ENCODE results near the gene ENTPD3. TPM values are rescaled to one million over a fixed set of nuclear protein-coding genes. Genes with fewer than 3 reads are reported as not detected.

Gene ENTPD3
- total and polyA plus RNA-seq, 8 donors = 0.93 to 3.8 (median 2.5) TPM; not detected in 4

DNA sequence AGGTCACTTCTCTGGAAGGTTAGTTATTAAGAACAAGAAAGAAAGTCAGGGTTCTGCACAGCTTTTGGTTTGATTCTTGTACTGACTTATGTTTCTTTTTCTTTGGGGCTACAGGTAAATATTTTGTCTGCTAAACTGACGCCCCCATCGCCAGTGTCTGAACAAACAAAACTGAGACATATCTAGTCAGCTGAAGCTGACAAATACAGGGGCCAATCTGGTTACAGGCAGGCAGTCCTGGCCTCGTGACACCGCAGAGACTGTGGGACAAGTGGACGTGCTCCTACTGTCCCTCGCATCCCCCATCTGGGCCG is 65.5 kb downstream of the ENTPD3 start:
- WGBS, 5 donors = 0 to 4% (median 0%) methylated on average over 6 to 7 of the region's 7 CpGs
- intact Hi-C loops (cut with DNase I; ENCODE audit: low total_unique reads) = no loop called here

DNA sequence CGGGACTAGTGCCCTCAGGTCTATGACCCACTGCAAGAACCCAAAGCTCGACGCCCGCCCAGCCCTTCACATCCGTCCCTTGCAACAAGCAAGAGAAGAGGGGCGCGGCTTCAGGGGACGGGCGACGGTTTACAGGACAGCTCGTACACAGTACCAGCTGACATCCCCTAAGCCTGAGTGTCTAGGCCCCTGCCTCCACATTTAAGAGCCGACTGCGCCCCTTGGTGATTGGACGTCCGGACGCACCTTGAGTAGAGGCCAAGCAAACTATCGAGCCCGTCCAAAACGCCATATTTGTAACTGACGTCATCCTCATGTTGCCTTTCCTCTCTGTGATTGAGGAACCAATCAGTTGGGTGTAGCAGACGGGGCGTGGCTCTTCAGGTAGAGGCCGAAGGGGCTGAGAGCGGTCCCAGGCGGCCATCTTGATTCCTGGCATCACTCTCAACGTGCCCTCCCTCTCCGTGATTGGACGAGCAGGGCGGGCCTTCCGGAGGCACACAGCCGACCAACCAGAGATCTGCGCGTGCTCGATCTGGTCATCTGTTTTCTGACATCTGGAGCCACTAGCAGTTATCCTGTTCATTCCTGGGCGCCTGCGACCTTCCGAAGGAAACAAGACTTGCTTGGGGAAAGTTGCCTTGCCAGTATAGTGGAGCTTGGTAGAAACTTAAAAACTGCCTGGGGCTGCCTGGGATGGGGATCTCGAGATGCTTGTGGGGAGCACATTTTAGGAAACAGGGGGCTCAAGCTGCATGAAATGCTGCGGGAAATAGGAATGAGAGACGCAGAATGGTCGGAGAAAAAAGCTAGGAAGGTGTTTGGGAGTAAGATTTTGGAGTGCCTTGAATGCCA is 66.1 kb downstream of the ENTPD3 start:
- peak; percentile 98 to 100 for DNase-seq
- TF ChIP-seq POLR2A (IDR thresholded peaks at IDR 0.05) (peak in 1 of 4 donors; percentile 12), POLR2AphosphoS5 (IDR thresholded peaks at IDR 0.05) (peak; percentile 78 to 92 (median 91)), EP300 (IDR thresholded peaks at IDR 0.05) (no peak)
- H3K4me3 ChIP-seq = peak overlapping the region; percentile 53 to 76 (median 58)
- H3K9me3 ChIP-seq = no peaks in the 10 kb centered on the region
- peaks cover 17 to 39% (median 32%) of the 10 kb centered on the region in 4 donors for H3K4me1 ChIP-seq
- peaks cover 0 to 15% (median 10%) of the 10 kb centered on the region in 4 donors for H3K36me3 ChIP-seq
- H3K27me3 ChIP-seq = no peaks in the 10 kb centered on the region
- 0 to 1% (median 0%) methylated on average over 34 to 41 of the region's 41 CpGs for WGBS, 5 donors
- intact Hi-C loops (cut with DNase I; ENCODE audit: low total_unique reads) = no loop called here
- peak overlapping the region; percentile 83 to 95 (median 92) for H3K27ac ChIP-seq

More for the DNA sequence above, 65.5 kb downstream of the ENTPD3 start:
- DNase-seq = no peak
- no peaks in the 10 kb centered on the region for H3K27me3 ChIP-seq
- H3K4me3 ChIP-seq = peak overlapping the region; percentile 53 to 76 (median 58)
- no peak for TF ChIP-seq EP300 (IDR thresholded peaks at IDR 0.05)
- no peak for TF ChIP-seq POLR2AphosphoS5 (IDR thresholded peaks at IDR 0.05)
- TF ChIP-seq, protein P1, sequence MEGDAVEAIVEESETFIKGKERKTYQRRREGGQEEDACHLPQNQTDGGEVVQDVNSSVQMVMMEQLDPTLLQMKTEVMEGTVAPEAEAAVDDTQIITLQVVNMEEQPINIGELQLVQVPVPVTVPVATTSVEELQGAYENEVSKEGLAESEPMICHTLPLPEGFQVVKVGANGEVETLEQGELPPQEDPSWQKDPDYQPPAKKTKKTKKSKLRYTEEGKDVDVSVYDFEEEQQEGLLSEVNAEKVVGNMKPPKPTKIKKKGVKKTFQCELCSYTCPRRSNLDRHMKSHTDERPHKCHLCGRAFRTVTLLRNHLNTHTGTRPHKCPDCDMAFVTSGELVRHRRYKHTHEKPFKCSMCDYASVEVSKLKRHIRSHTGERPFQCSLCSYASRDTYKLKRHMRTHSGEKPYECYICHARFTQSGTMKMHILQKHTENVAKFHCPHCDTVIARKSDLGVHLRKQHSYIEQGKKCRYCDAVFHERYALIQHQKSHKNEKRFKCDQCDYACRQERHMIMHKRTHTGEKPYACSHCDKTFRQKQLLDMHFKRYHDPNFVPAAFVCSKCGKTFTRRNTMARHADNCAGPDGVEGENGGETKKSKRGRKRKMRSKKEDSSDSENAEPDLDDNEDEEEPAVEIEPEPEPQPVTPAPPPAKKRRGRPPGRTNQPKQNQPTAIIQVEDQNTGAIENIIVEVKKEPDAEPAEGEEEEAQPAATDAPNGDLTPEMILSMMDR (IDR thresholded peaks at IDR 0.05) = no peak
- TF ChIP-seq POLR2A (IDR thresholded peaks at IDR 0.05) = no peak
- no peaks in the 10 kb centered on the region for H3K9me3 ChIP-seq
- H3K27ac ChIP-seq = peak overlapping the region; percentile 83 to 95 (median 92)
- peaks cover 16 to 33% (median 28%) of the 10 kb centered on the region in 4 donors for H3K4me1 ChIP-seq
- peaks cover 0 to 14% (median 9%) of the 10 kb centered on the region in 4 donors for H3K36me3 ChIP-seq

- intact Hi-C loops (cut with DNase I; ENCODE audit: low total_unique reads) = no loop called here
- 26 to 33% (median 28%) methylated on average over 6 of the region's 6 CpGs for WGBS, 5 donors
Measured at GRCh38 chr3:40453933-40454332, 66.9 kb downstream of the ENTPD3 start.

DNA sequence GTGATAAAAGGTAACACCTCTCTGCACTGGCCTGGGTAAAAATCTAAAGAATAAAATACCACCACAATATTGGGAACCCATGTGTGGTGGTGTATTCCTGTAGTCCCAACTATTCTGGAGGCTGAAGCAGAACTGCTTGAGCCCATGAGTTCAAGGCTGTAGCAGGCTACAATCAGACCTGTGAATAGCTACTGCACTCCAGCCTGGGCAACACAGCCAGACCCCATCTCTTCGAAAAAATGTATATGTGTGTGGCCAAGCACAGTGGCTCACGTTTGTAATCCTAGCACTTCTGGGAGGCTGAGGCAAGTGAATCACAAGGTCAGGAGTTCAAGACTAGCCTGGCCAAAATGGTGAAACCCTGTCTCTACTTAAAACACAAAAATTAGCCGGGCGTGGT is 68.3 kb downstream of the ENTPD3 start:
- Histone ChIP-seq H3K9me3 (no peaks in the 10 kb centered on the region), H3K4me3 (no peak overlapping the region), H3K36me3 (peaks cover 13 to 30% (median 27%) of the 10 kb centered on the region in 4 donors), H3K27ac (no peak overlapping the region), H3K27me3 (no peaks in the 10 kb centered on the region), H3K4me1 (peaks cover 30 to 61% (median 49%) of the 10 kb centered on the region in 4 donors)
- TF ChIP-seq EP300 (IDR thresholded peaks at IDR 0.05) = no peak
- TF ChIP-seq, protein P1 (IDR thresholded peaks at IDR 0.05) = no peak
- no peak for TF ChIP-seq POLR2AphosphoS5 (IDR thresholded peaks at IDR 0.05)
- TF ChIP-seq POLR2A (IDR thresholded peaks at IDR 0.05) = no peak
- intact Hi-C loops (cut with DNase I; ENCODE audit: low total_unique reads) = no loop called here
- 87 to 93% (median 91%) methylated on average over 4 of the region's 4 CpGs for WGBS, 5 donors
- no peak for DNase-seq

More at GRCh38 chr3:40453933-40454332, 66.9 kb downstream of the ENTPD3 start:
- Histone ChIP-seq H3K9me3 (no peaks in the 10 kb centered on the region), H3K36me3 (peaks cover 5 to 23% (median 18%) of the 10 kb centered on the region in 4 donors), H3K27me3 (no peaks in the 10 kb centered on the region), H3K27ac (peak overlapping the region in 4 of 5 donors; percentile 90 to 95 (median 94)), H3K4me1 (peaks cover 26 to 47% (median 41%) of the 10 kb centered on the region in 4 donors), H3K4me3 (peak overlapping the region in 3 of 4 donors; percentile 53 to 76 (median 56))
- DNase-seq = no peak
- TF ChIP-seq, protein P1 (IDR thresholded peaks at IDR 0.05) = no peak
- TF ChIP-seq POLR2A (IDR thresholded peaks at IDR 0.05) (no peak), EP300 (IDR thresholded peaks at IDR 0.05) (no peak), POLR2AphosphoS5 (IDR thresholded peaks at IDR 0.05) (no peak)
